Activated CD4-positive, alpha-beta T cell treated with anti-CD3 and anti-CD28 coated beads, Interleukin-2, Interleukin-4, amounts not matched to agents 100 ng/mL and 50 ng/mL, durations not matched to agents 16 hours and 8 hours (primary cell): ENCODE results near the gene LRRC61.

Source experiments
- DNase-seq: peaks from one replicate; pipeline ENCODE4 v3.0.0-alpha.2; 2020; ENCODE audit warnings: low spot score

LRRC61 gene

DNA sequence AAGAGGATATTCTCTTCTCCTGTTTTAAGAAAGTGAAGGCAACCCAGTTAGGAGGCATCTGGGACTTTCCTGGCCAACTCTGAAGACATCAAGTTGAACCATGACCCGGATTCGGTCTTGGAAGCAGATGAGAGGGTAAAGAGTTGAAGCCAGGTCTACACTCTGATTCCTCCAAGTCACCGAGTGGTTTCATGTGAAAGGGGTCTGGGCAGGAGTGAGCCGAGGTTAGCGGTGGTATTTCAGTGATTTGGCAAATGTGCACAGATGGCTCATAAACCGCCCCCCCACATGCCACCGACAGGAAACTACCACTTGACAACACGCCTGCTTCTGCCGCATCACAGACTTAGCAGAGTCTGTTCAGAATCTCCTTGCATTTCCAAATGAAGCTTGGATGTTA lies 34.1 kb downstream of the LRRC61 start:
- no peak for DNase-seq

GRCh38 chr7:150357771-150358427 lies 34.7 kb downstream of the LRRC61 start:
- no peak for DNase-seq

- DNase-seq: no peak
These were observed 35.3 kb downstream of the LRRC61 start for GRCh38 chr7:150358433-150358832.

DNA sequence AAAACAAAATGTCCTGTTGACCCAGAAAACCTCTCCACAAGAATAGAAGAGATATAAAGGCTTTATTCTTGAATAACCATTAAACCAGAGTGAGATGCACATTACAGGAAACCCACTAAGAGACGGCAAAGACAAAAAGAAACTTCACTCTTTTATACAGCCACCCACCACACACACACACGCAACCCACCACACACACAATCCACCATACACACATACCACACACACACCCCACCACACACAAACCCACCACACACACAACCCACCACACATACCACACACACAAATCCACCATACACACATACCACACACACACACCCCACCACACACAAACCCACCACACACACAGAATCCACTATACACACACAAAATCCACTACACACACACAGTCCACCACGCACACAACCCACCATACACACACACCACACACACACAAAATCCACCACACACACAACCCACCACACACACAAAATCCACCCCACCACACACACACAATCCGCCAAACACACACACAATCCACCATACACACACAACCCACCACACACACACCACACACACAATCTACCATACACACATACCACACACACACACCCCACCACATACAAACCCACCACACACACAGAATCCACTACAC lies 36.0 kb downstream of the LRRC61 start:
- no peak for DNase-seq

DNA sequence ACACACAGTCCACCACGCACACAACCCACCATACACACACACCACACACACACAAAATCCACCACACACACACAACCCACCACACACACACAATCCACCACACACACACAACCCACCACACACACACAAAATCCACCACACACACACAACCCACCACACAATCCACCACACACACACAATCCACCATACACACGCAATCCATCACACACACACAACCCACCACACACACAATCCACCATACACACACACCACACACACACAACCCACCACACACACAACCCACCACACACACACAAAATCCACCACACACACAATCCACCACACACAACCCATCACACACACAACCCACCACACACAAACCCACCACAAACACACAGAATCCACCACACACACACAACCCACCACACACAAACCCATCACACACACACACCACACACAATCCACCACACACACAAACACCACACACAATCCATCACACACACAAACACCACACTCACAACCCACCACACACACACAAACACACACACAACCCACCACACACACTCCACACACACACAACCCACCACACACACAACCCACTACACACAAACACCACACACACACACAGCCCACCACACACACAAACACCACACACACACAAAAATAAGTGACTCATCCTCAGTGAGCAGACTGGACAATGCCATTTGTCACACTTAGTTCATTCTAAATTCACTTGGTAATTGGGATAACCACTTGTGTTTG lies 36.6 kb downstream of the LRRC61 start:
- no peak for DNase-seq

DNA sequence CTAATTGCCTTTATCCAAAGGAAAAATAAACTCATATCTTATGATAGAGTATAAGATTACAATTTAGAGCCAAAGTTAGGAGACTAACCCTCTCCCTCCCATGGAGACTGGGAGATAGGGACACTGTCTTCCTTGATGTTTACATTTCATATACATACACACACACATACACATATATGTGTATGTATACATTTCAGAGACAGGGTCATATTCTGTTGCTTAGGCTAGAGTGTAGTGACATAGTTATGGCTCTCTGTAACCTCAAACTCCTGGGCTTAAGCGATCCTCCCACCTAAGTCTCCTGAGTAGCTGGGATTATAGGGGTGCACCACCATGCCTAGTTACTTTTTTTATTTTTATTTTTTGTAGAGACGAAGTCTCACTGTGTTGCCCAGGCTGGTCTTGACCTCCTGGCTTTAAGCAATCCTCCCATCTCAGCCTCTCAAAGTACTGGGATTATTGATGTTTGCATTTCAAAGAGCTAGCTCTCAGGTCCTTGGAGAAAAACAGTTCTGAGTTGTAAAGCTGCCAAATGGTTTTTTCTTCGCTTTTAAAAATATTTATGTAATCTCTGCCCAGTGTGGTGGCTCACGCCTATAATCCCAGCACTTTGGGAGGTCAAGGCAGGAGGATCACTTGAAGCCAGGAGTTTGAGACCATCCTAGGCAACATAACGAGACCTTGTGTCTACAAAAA lies 37.4 kb downstream of the LRRC61 start:
- DNase-seq: no peak

- no peak for DNase-seq
These were observed 38.2 kb downstream of the LRRC61 start for GRCh38 chr7:150361402-150361801.

DNA sequence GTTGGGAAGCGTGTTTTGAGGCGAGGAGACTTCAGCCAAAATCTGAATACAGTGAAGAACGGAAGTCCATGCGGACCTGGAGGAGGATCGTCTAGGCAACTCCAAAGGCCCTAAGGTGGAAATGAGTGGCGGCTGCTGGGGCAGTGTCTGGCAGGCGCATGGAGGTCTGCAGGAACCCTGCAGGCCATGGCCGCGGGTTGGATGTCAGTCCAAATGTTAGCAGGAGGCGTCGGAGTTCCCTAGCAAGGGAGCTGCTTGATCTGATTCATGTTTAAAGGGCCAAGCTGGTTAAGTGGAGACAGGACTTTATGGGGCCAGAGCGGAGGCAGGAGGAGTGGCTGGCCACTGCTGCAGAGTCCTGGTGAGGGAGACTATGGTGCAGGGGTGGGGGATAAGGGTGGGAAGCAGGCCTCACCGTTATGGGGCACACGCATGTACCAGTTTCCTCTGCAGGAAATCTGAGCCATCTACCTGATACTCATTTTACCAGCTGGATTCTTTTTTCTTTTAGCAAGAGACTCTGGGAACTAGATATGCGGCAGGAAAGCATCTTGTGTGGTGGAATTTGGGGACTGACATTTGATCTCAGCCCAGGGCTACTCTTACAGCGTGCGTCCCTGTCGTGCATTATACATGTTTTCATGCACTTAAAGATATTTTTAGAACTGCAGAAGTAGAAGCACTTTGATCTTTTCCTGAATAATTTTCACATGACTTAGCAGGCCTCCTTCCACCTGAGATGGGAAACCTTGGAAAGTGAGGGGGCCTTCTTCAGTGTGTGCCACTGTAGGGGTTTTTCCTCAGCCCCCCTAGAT lies 38.9 kb downstream of the LRRC61 start:
- no peak for DNase-seq

GRCh38 chr7:150363370-150363769 lies 40.2 kb downstream of the LRRC61 start:
- DNase-seq: no peak

DNA sequence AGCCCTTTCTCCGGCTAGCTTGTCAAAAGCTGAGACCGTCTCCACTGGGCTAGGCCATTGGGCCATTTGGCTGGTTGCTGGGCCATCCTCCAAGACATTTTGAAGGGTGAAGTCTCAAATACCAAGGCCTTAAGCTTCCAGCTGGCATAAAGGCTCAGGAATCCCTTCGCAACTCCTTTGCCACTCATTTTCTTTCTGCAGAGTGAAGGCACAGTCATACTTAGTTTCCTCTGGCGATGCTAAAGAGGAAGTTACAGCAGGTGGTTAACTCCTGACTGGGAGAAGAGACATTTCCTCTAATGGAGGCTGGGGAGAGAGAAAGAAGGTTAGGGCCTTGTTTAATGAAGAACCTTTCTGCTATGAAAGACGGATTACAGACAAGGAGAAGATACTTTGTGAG lies 40.7 kb downstream of the LRRC61 start:
- DNase-seq: no peak

- no peak for DNase-seq
These were observed 42.0 kb downstream of the LRRC61 start for GRCh38 chr7:150365194-150365593.

GRCh38 chr7:150365673-150366398 lies 42.7 kb downstream of the LRRC61 start:
- DNase-seq: no peak

- no peak for DNase-seq
These were observed 44.5 kb downstream of the LRRC61 start for GRCh38 chr7:150367677-150368095.

DNA sequence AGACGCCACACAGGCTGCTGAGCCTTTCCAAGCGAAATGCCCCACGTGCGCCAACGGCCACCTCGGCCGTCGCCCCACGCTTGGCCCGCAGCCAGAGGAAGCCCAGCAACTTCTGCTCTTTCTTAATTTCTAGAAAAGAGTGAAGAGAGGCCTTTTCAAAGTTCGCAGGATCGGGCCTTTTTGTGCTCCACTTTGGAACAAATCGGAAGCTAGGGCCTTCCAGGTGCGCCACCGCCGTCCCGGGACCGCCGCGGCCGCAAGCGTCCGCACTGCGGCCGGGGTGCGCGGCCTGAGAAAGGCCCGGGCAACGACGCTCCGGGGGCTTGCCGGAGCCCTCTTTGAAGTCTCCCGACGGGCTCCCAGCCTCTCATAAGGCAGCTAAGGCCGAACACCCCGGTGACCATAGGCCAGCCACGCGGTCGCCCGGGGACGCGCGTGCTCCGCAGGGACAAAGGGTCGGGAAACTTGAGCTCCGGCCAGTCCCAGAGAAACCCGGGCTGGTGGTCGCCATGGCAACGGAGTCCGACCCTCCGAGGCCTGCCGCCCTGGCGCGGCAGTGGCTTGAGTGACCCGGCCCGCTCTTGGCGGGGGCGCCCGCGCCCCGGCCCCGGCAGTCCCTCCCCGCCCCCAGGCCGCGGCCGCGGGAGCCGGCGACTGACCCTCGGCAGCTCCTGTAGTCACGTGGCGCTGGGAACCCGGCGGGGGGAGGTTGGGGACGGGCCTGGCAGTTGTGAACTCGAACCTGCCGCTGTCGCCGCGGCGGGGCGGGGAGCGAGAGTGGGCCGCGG lies 45.1 kb downstream of the LRRC61 start, which contains the start of gene REPIN1:
REPIN1 (plus strand) TSS at position 727 of the 788 bp plus-strand sequence. CDS start 890 bp downstream, outside the sequence.
- peak; percentile 77 for DNase-seq

GRCh38 chr7:150368884-150369747 lies 46.0 kb downstream of the LRRC61 start:
- no peak for DNase-seq

DNA sequence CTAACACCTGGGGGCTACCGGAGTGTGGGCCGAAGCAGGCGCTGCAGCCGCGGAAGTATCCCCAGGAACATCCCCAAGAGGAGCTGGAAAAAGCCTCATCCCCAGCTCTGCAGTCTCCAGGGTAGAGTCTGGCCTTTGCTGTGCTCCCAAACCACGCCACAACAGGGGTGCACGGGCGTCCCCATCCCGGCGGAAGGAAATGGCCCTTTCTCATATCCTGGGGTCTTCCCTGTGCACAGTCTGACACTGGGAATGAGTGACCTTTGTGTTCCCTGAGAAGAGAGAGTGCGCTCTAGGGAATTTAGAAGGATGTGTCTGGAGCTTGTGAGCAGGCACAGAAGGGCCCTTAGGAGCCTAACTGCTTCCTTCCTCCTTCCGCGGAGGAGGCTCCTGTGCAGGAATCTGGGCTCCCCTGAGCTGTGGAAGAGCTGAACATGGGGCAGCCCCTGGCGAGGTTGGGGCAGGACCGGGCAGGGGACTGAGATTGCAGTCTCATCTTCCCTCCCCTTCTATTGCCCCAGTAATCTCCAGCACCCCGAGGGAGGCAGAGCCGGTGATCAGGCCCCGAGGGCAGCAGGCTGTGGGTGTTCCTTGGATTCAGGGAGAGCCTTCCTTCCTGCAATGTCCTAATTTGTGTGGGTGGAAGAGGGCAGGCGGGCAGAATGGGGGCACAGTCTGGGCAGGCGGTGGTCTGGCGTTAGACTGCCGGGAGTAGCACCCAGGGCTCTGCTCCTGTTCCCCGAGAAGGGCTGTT lies 46.8 kb downstream of the LRRC61 start:
- DNase-seq: no peak

DNA sequence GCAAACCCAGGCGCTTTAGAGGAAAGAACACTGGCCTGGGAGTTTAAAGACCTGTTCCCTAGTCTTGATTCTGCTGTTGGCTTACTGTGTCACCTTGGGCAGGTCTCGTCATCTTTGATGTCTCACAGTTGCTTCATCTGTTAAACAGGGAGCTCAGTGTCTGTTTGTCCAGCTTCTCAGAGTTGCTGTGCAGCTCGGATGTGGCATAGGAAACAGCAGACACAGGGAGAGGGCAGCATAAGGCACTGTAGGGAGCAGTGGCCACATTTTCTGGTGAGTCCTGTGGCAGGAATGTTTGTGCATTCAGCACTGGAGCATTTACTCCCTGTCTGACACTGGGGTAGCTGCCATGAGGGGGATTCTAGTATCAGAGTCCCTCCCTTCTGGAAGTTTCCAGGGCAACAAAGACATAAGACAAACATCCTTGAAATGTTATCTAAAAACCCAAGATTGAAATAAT lies 47.5 kb downstream of the LRRC61 start:
- DNase-seq: no peak
